Esophagus (tissue), 2 donors: ENCODE data around the gene OR9A2. TPM values are rescaled to one million over a fixed set of nuclear protein-coding genes. Genes with fewer than 3 reads are reported as not detected.

Experiments
- H3K27ac ChIP-seq, 2 donors: one replicate each; pipeline ENCODE4 v1.5.1; 2013; ENCODE audit warnings: low read depth in 2 of 2, mild to moderate bottlenecking in 2 of 2, inconsistent platforms in 1 of 2, low read length in 1 of 2, moderate library complexity in 1 of 2
- H3K27me3 ChIP-seq, 2 donors: one replicate each; pipeline ENCODE4 v1.6.1; 2013; ENCODE audit warnings: low read length in 2 of 2, control low read depth in 1 of 2, mild to moderate bottlenecking in 1 of 2; ENCODE audit not compliant: insufficient read depth in 2 of 2, control insufficient read depth in 1 of 2
- H3K36me3 ChIP-seq, 2 donors: one replicate each; pipeline ENCODE4 v1.6.1; 2013; ENCODE audit warnings: low read length in 1 of 2; ENCODE audit not compliant: control insufficient read depth in 2 of 2, insufficient read depth in 2 of 2
- H3K4me1 ChIP-seq, 2 donors: one replicate each; pipeline ENCODE4 v1.6.1; 2013; ENCODE audit warnings: low read length in 1 of 2; ENCODE audit not compliant: control insufficient read depth in 2 of 2, insufficient read depth in 2 of 2
- H3K4me3 ChIP-seq, 2 donors: one replicate each; pipeline ENCODE4 v1.5.1; 2013; ENCODE audit warnings: low read length in 2 of 2, mild to moderate bottlenecking in 2 of 2, low read depth in 1 of 2, moderate library complexity in 1 of 2
- H3K9me3 ChIP-seq, 2 donors: one replicate each; pipeline ENCODE4 v1.6.1; 2013; ENCODE audit warnings: mild to moderate bottlenecking in 2 of 2, low read depth in 1 of 2, low read length in 1 of 2, moderate library complexity in 1 of 2; ENCODE audit not compliant: control insufficient read depth in 2 of 2, insufficient read depth in 1 of 2
- WGBS, 2 donors: extraction: QIAGEN DNeasy Blood & Tissue Kit; methylation state at CpG; one replicate each; pipeline ENCODE4 v1.1.7; 2013; 5-methylcytosine and 5-hydroxymethylcytosine counted together
- polyA plus RNA-seq, 2 donors: library from polyadenylated mRNA; stranded (reverse); fragments of 200-250 nt; gene quantifications; one replicate each; pipeline ENCODE4 v1.2.3, GENCODE V29; 2013
- donor health status: healthy with polysubstance abuse.
- donor health status: Bipolar disorder and iron deficiency.

The OR9A2 gene
- polyA plus RNA-seq, 2 donors, result not detected

DNA sequence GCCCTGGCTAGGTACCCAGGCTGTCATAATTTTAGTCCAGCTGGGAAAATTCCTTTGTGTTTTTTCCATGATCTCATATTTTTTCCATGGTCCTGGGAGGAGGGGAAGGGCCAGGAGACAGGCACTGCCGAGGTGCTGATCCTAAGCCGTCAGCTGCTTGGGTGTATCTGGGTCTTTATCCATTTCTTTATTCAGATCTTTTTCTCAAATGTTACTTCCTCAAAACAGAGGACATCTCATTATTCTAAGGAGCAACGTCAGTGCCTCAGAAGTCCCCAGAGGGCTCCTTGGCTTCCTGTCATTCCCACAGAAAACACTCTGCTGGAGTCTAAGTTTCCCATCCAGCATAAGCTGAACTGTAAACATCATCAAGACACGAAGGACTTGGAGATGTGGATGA is 22.4 kb upstream of the OR9A2 start:
- no peak overlapping the region for H3K4me3 ChIP-seq
- no peaks in the 10 kb centered on the region for H3K36me3 ChIP-seq
- no peak overlapping the region for H3K27ac ChIP-seq
- 32 to 45% methylated on average over 4 of the region's 4 CpGs for WGBS, 2 donors
- H3K9me3 ChIP-seq, result no peaks in the 10 kb centered on the region
- H3K27me3 ChIP-seq, result no peaks in the 10 kb centered on the region
- H3K4me1 ChIP-seq, result no peaks in the 10 kb centered on the region

- Histone ChIP-seq H3K4me1 (no peaks in the 10 kb centered on the region), H3K27ac (no peak overlapping the region), H3K9me3 (no peaks in the 10 kb centered on the region), H3K36me3 (no peaks in the 10 kb centered on the region), H3K4me3 (no peak overlapping the region), H3K27me3 (no peaks in the 10 kb centered on the region)
These were observed 21.9 kb upstream of the OR9A2 start for GRCh38 chr7:143048827-143049226.

DNA sequence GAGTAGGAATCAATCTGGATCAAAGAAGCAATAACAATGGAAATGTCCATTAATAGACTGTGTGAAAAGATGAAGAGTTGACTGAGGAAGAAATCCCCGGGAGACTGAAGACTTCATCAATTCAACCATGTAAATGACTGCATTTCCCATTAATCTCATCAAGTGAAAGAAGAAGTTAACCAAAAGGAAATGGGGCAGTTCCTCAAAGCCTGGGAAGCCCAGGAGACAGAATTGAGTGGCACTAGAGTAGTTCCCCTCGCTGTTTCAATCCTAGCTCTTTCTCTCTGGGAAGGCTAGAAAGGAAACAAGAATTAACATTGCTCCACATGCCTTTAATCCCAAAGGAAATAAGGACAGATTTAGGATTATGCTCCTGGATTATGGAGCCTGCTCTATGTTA is 20.4 kb upstream of the OR9A2 start:
- no peaks in the 10 kb centered on the region for H3K9me3 ChIP-seq
- no peaks in the 10 kb centered on the region for H3K4me1 ChIP-seq
- no peaks in the 10 kb centered on the region for H3K36me3 ChIP-seq
- no peak overlapping the region for H3K27ac ChIP-seq
- WGBS, 2 donors, result 65 to 73% methylated on average over 2 of the region's 2 CpGs
- no peak overlapping the region for H3K4me3 ChIP-seq
- H3K27me3 ChIP-seq, result no peaks in the 10 kb centered on the region

- H3K27ac ChIP-seq, result no peak overlapping the region
- no peaks in the 10 kb centered on the region for H3K4me1 ChIP-seq
- no peaks in the 10 kb centered on the region for H3K27me3 ChIP-seq
- no peaks in the 10 kb centered on the region for H3K36me3 ChIP-seq
- 48 to 53% methylated on average over 3 of the region's 3 CpGs for WGBS, 2 donors
- H3K9me3 ChIP-seq, result no peaks in the 10 kb centered on the region
- no peak overlapping the region for H3K4me3 ChIP-seq
These were observed 19.5 kb upstream of the OR9A2 start for GRCh38 chr7:143046426-143046851.

DNA sequence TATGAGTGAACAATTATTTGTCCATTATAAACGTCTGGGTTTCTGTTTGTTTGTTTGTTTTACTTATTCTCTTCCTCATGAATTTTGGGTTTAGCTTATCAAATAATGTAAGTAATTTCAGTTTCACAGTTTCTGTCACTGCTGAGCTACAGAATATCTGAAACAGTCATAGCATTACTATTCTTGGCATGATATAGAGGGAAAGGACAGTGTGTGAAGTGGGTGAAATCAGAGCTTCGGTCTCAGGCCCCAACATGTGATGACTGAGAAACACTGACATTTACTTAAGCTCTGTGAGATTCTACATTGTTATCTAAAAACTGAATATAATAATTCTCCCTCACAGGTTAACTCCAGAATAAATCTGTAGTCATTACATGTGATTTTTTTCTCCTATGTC is 16.5 kb upstream of the OR9A2 start:
- no peaks in the 10 kb centered on the region for H3K4me1 ChIP-seq
- H3K9me3 ChIP-seq, result no peaks in the 10 kb centered on the region
- H3K27me3 ChIP-seq, result no peaks in the 10 kb centered on the region
- H3K4me3 ChIP-seq, result no peak overlapping the region
- no peaks in the 10 kb centered on the region for H3K36me3 ChIP-seq
- 33 to 36% methylated on average over 2 of the region's 2 CpGs for WGBS, 2 donors
- no peak overlapping the region for H3K27ac ChIP-seq

- Histone ChIP-seq H3K27ac (no peak overlapping the region), H3K4me1 (no peaks in the 10 kb centered on the region), H3K27me3 (no peaks in the 10 kb centered on the region), H3K36me3 (no peaks in the 10 kb centered on the region), H3K9me3 (no peaks in the 10 kb centered on the region), H3K4me3 (no peak overlapping the region)
- WGBS, 2 donors, result 50 to 57% methylated on average over 6 of the region's 6 CpGs
These were observed 15.9 kb upstream of the OR9A2 start for GRCh38 chr7:143042790-143043271.

DNA sequence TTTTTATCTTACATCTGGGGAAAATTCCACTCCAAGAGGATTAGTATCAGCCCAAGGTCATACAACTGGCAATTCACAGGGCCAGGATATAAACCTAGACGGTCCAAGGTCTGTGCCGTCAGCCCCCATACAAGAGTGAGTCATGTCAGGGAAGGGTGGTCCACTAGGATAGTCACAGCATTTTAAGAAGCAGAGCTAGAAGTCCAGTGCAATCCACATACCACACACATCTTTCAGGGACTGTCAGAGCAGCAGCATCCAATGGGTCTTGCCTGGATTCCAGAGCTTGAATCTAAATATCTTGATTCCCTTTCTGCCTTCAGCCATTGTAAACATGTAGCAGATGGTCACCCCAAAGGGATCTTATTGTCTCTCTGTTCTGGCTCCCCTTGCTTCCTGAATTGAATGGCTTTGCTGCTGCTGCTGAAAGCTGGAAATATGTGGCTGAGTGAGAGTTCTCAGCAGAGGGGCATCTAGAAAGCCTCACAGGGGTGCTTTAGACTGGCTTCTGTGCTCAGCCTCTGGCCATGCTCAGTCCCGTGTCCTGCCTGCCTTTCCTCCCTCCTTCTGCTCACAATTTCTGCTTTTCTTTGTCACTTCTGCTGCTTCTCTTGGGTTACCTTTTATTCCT is 15.3 kb upstream of the OR9A2 start:
- no peaks in the 10 kb centered on the region for H3K36me3 ChIP-seq
- H3K27me3 ChIP-seq, result no peaks in the 10 kb centered on the region
- H3K9me3 ChIP-seq, result no peaks in the 10 kb centered on the region
- H3K4me3 ChIP-seq, result no peak overlapping the region
- WGBS, 2 donors, result 71 to 75% methylated on average over 3 of the region's 3 CpGs
- no peaks in the 10 kb centered on the region for H3K4me1 ChIP-seq
- H3K27ac ChIP-seq, result no peak overlapping the region

GRCh38 chr7:143041346-143041745 is 14.4 kb upstream of the OR9A2 start:
- Histone ChIP-seq H3K4me3 (no peak overlapping the region), H3K9me3 (no peaks in the 10 kb centered on the region), H3K36me3 (no peaks in the 10 kb centered on the region), H3K27ac (no peak overlapping the region), H3K27me3 (no peaks in the 10 kb centered on the region), H3K4me1 (no peaks in the 10 kb centered on the region)
- 92 to 96% methylated on average over 6 of the region's 6 CpGs for WGBS, 2 donors

- Histone ChIP-seq H3K9me3 (no peaks in the 10 kb centered on the region), H3K4me1 (no peaks in the 10 kb centered on the region), H3K27ac (no peak overlapping the region), H3K36me3 (no peaks in the 10 kb centered on the region), H3K27me3 (no peaks in the 10 kb centered on the region), H3K4me3 (no peak overlapping the region)
- WGBS, 2 donors, result 79 to 81% methylated on average over 3 of the region's 3 CpGs
These were observed 13.3 kb upstream of the OR9A2 start for GRCh38 chr7:143040209-143040715.

GRCh38 chr7:143038635-143039034 is 11.7 kb upstream of the OR9A2 start:
- H3K36me3 ChIP-seq, result no peaks in the 10 kb centered on the region
- no peaks in the 10 kb centered on the region for H3K27me3 ChIP-seq
- no peaks in the 10 kb centered on the region for H3K4me1 ChIP-seq
- H3K27ac ChIP-seq, result no peak overlapping the region
- 88 to 89% methylated on average over 5 of the region's 5 CpGs for WGBS, 2 donors
- H3K9me3 ChIP-seq, result no peaks in the 10 kb centered on the region
- no peak overlapping the region for H3K4me3 ChIP-seq
